ENCODE measurements around the gene AKAP6.

DNA sequence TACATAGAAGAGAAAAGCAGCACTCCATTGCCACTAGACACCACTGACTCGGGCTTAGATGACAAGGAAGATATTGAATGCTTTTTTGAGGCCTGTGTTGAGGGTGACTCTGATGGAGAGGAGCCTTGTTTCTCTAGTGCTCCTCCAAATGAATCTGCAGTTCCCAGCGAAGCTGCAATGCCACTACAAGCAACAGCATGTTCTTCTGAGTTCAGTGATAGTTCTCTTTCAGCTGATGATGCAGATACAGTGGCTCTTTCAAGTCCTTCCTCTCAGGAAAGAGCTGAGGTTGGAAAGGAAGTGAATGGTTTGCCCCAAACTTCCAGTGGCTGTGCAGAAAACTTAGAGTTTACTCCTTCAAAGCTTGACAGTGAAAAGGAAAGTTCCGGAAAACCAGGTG lies 495.1 kb downstream of the AKAP6 start:
- TF ChIP-seq, protein P1, sequence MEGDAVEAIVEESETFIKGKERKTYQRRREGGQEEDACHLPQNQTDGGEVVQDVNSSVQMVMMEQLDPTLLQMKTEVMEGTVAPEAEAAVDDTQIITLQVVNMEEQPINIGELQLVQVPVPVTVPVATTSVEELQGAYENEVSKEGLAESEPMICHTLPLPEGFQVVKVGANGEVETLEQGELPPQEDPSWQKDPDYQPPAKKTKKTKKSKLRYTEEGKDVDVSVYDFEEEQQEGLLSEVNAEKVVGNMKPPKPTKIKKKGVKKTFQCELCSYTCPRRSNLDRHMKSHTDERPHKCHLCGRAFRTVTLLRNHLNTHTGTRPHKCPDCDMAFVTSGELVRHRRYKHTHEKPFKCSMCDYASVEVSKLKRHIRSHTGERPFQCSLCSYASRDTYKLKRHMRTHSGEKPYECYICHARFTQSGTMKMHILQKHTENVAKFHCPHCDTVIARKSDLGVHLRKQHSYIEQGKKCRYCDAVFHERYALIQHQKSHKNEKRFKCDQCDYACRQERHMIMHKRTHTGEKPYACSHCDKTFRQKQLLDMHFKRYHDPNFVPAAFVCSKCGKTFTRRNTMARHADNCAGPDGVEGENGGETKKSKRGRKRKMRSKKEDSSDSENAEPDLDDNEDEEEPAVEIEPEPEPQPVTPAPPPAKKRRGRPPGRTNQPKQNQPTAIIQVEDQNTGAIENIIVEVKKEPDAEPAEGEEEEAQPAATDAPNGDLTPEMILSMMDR (conservative IDR thresholded peaks at IDR 0.05) = no peak
- no peak for TF ChIP-seq ZFX (IDR thresholded peaks at IDR 0.05)
